SK-N-SH (cell line): ENCODE results near the gene MAP3K3. TPM values are rescaled to one million over a fixed set of nuclear protein-coding genes. Genes with fewer than 3 reads are reported as not detected.

Experiments used
- CTCF ChIA-PET: fragments of 300-600, 350-600 bp; formaldehyde crosslinking; extraction: SDS; loops from one replicate; lab custom pipeline; 2021; lab: Yijun Ruan, JAX
- POLR2A ChIA-PET: fragments of 350-600 bp; sonication (Branson Sonifier 250); formaldehyde crosslinking; extraction: SDS; loops from one replicate; lab custom pipeline; 2020; ENCODE audit warnings: antibody characterized with exemption, inconsistent platforms; lab: Yijun Ruan, JAX
- DNase-seq: peaks from one replicate; pipeline ENCODE4 v3.0.0; 2012
- H2AFZ ChIP-seq: fragments of 200-600 bp; sonication (generic); 2 replicates; pipeline ENCODE4 v1.8.1; 2016; ENCODE audit warnings: antibody characterized with exemption, mild to moderate bottlenecking, low read depth
- H3F3A ChIP-seq: fragments of 200-600 bp; sonication (generic); replicated peaks from 2 replicates; pipeline ENCODE3; 2016; ENCODE audit warnings: antibody characterized with exemption, mild to moderate bottlenecking; ENCODE audit not compliant: insufficient read depth
- H3K27ac ChIP-seq, 2 experiments: fragments of 200-500 bp in 1 of 2; fragments of 200-600 bp in 1 of 2; sonication (Bioruptor generic) in 1 of 2; sonication (generic), shearing (Covaris generic) in 1 of 2; 2 replicates each; pipeline versions ENCODE4 v1.5.1 to v1.6.1; 2014 to 2016; ENCODE audit warnings: low read depth in 2 of 2, inconsistent platforms in 1 of 2, low read length in 1 of 2, mild to moderate bottlenecking in 1 of 2, mixed read lengths in 1 of 2
- H3K27me3 ChIP-seq: fragments of 200-600 bp; sonication (generic), shearing (Covaris generic); 2 replicates; pipeline ENCODE4 v1.6.1; 2016; ENCODE audit warnings: mixed run types; ENCODE audit not compliant: insufficient read depth
- H3K36me3 ChIP-seq, 2 experiments: fragments of 200-500 bp in 1 of 2; fragments of 200-600 bp in 1 of 2; sonication (Bioruptor generic) in 1 of 2; sonication (generic) in 1 of 2; replicated peaks in 1 of 2; 2 replicates each; pipeline versions ENCODE3 to v1.5.1; 2014 to 2016; ENCODE audit warnings: low read length in 1 of 2, mild to moderate bottlenecking in 1 of 2; ENCODE audit not compliant: insufficient read depth in 2 of 2, control insufficient read depth in 1 of 2
- H3K4me1 ChIP-seq, 2 experiments: fragments of 200-500 bp in 1 of 2; fragments of 200-600 bp in 1 of 2; sonication (Bioruptor generic) in 1 of 2; sonication (generic), shearing (Covaris generic) in 1 of 2; 2 replicates each; pipeline versions ENCODE4 v1.5.1 to v1.6.1; 2014 to 2016; ENCODE audit warnings: low read depth in 1 of 2, low read length in 1 of 2, mixed run types in 1 of 2; ENCODE audit not compliant: insufficient read depth in 2 of 2, control insufficient read depth in 1 of 2
- H3K4me2 ChIP-seq: fragments of 200-600 bp; sonication (generic), shearing (Covaris generic); 2 replicates; pipeline ENCODE4 v1.6.1; 2017; ENCODE audit warnings: mixed run types
- H3K4me3 ChIP-seq, 2 experiments: fragments of 200-500 bp in 1 of 2; fragments of 200-600 bp in 1 of 2; sonication (Bioruptor generic) in 1 of 2; sonication (generic), shearing (Covaris generic) in 1 of 2; 2 replicates each; pipeline versions ENCODE4 v1.5.1 to v1.8.1; 2014 to 2016; ENCODE audit warnings: low read depth in 2 of 2, inconsistent platforms in 1 of 2, low read length in 1 of 2, mild to moderate bottlenecking in 1 of 2, mixed read lengths in 1 of 2, moderate library complexity in 1 of 2
- H3K79me2 ChIP-seq: fragments of 200-600 bp; sonication (generic); 2 replicates; pipeline ENCODE4 v1.8.1; 2017; ENCODE audit warnings: mild to moderate bottlenecking; ENCODE audit not compliant: insufficient read depth
- H3K9ac ChIP-seq: fragments of 200-600 bp; sonication (generic); 2 replicates; pipeline ENCODE4 v1.6.1; 2017; ENCODE audit warnings: mixed run types
- H3K9me2 ChIP-seq: fragments of 200-600 bp; sonication (generic); 2 replicates; pipeline ENCODE4 v1.6.1; 2017; ENCODE audit warnings: mixed run types
- H3K9me3 ChIP-seq: fragments of 200-600 bp; sonication (generic); 2 replicates; pipeline ENCODE4 v1.6.1; 2017; ENCODE audit warnings: mixed run types, mild to moderate bottlenecking, moderate library complexity
- H4K20me1 ChIP-seq: fragments of 200-600 bp; sonication (generic); 2 replicates; pipeline ENCODE4 v1.6.1; 2017; ENCODE audit warnings: mild to moderate bottlenecking, mixed run types; ENCODE audit not compliant: insufficient read depth
- CHD2 ChIP-seq: fragments of 150-350 bp; IDR thresholded peaks from 2 replicates; pipeline ENCODE4 v1.6.1; 2018; ENCODE audit warnings: low read length; ENCODE audit not compliant: partially characterized antibody
- EP300 ChIP-seq, 2 experiments: IDR thresholded peaks; 2 replicates each; pipeline versions ENCODE4 v1.4.0 to v1.6.1; 2012; ENCODE audit warnings: borderline replicate concordance in 1 of 2, low read depth in 1 of 2, low read length in 1 of 2
- EZH2phosphoT487 ChIP-seq: fragments of 200-600 bp; sonication (generic); IDR thresholded peaks from 2 replicates; pipeline ENCODE4 v1.6.1; 2017; ENCODE audit warnings: low read depth, mixed run types, mild to moderate bottlenecking, antibody characterized with exemption, moderate library complexity, borderline replicate concordance
- FOXJ3 ChIP-seq: sonication (generic); formaldehyde crosslinking; IDR thresholded peaks from 2 replicates; pipeline ENCODE4 v1.5.1; 2020; ENCODE audit warnings: mild to moderate bottlenecking, missing genetic modification reagents
- FOXM1 ChIP-seq: IDR thresholded peaks from 2 replicates; pipeline ENCODE4 v1.4.0; 2012; ENCODE audit warnings: low read depth, mild to moderate bottlenecking
- GABPA ChIP-seq: IDR thresholded peaks from 2 replicates; pipeline ENCODE4 v1.4.0; 2012; ENCODE audit warnings: low read depth, mild to moderate bottlenecking
- GATA2 ChIP-seq: sonication (generic); formaldehyde crosslinking; IDR thresholded peaks from 2 replicates; pipeline ENCODE4 v1.5.0; 2020; ENCODE audit warnings: mild to moderate bottlenecking, missing genetic modification reagents
- NFIC ChIP-seq: IDR thresholded peaks from 2 replicates; pipeline ENCODE4 v1.4.0; 2012; ENCODE audit warnings: borderline replicate concordance
- NRF1 ChIP-seq: IDR thresholded peaks from 2 replicates; pipeline ENCODE4 v1.6.1; 2012; ENCODE audit warnings: low read depth, mild to moderate bottlenecking, low read length
- RCOR1 ChIP-seq: fragments of 150-350 bp; IDR thresholded peaks from 2 replicates; pipeline ENCODE4 v1.6.1; 2017; ENCODE audit warnings: antibody characterized with exemption, low read length
- RFX5 ChIP-seq: IDR thresholded peaks from 2 replicates; pipeline ENCODE4 v1.6.1; 2012; ENCODE audit warnings: mild to moderate bottlenecking, improper control_type of control experiment, low read length
- TAF1 ChIP-seq: IDR thresholded peaks from 2 replicates; pipeline ENCODE4 v1.6.1; 2012; ENCODE audit warnings: low read depth, mild to moderate bottlenecking, low read length, moderate library complexity, borderline replicate concordance
- USF1 ChIP-seq: IDR thresholded peaks from 2 replicates; pipeline ENCODE4 v1.4.0; 2012; ENCODE audit warnings: low read depth, borderline replicate concordance
- YY1 ChIP-seq: IDR thresholded peaks from 2 replicates; pipeline ENCODE4 v1.4.0; 2012; ENCODE audit warnings: low read depth, mild to moderate bottlenecking
- ZBTB33 ChIP-seq: IDR thresholded peaks from 2 replicates; pipeline ENCODE4 v1.4.0; 2012; ENCODE audit warnings: low read depth, borderline replicate concordance
- WGBS: methylation state at CpG from one replicate; pipeline ENCODE4 v1.1.6; 2017; ENCODE audit warnings: low lambda C conversion rate; 5-methylcytosine and 5-hydroxymethylcytosine counted together
- polyA plus RNA-seq, 3 experiments: library from polyadenylated mRNA; depleted of rRNA; stranded (reverse); fragments of >200 nt; gene quantifications; 2 replicates each; pipeline ENCODE4 v1.2.3, GENCODE V29; 2012
- TF ChIP-seq, protein P1 (sequence below): fragments of 150-350 bp; IDR thresholded peaks from 2 replicates; pipeline ENCODE4 v1.6.1; 2017; ENCODE audit warnings: antibody characterized with exemption, low read length, low read depth, borderline replicate concordance
- TF ChIP-seq, protein P2 (sequence below): IDR thresholded peaks from 2 replicates; pipeline ENCODE4 v1.4.0; 2012; ENCODE audit warnings: low read depth
- TF ChIP-seq, protein P3 (sequence below): fragments of 150-350 bp; IDR thresholded peaks from 2 replicates; pipeline ENCODE4 v1.6.1; 2016; ENCODE audit warnings: mild to moderate bottlenecking, low read depth, low read length
- TF ChIP-seq, protein P4 (sequence below): IDR thresholded peaks from 2 replicates; pipeline ENCODE4; 2012

The MAP3K3 gene
- polyA plus RNA-seq, 1 of the 3 experiments (the other 2 are of a cell fraction) = 25.3 TPM

- Histone ChIP-seq H3K9me2 (no peaks in the 10 kb centered on the region), H4K20me1 (peaks cover 6% of the 10 kb centered on the region), H3K4me2 (no peak overlapping the region), H3F3A (no peaks in the 10 kb centered on the region), H3K4me1 (peaks cover 0 to 3% of the 10 kb centered on the region in 2 experiments; a peak in 1 of 4 replicates), H2AFZ (no peak overlapping the region), H3K27me3 (no peaks in the 10 kb centered on the region), H3K36me3 (peaks cover 36% of the 10 kb centered on the region in 2 experiments), H3K9ac (no peak overlapping the region), H3K4me3 (no peak overlapping the region), H3K79me2 (peaks cover 34% of the 10 kb centered on the region), H3K27ac (no peak overlapping the region), H3K9me3 (no peaks in the 10 kb centered on the region)
- 95% methylated on average over 4 of the region's 4 CpGs for WGBS
- TF ChIP-seq RFX5 = no peak
- no peak for TF ChIP-seq TAF1
- TF ChIP-seq CHD2 = no peak
- no peak for TF ChIP-seq NRF1
- no peak for DNase-seq
- ChIA-PET POLR2A (no interaction called here), CTCF (interaction anchor here (1.0 to 1.6 kb wide), 3 partner anchors 13 to 62 kb away, joined by 4 to 5 read pairs (median 5); no protein-coding TSS in a partner anchor)
These were observed 11.9 kb downstream of the MAP3K3 start for GRCh38 chr17:63634163-63634562.

GRCh38 chr17:63634816-63635215, 12.6 kb downstream of the MAP3K3 start:
- WGBS = 100% methylated on average over 1 of the region's 1 CpG
- no peaks in the 10 kb centered on the region for H3K9me2 ChIP-seq
- H3K4me2 ChIP-seq = no peak overlapping the region
- H3F3A ChIP-seq = no peaks in the 10 kb centered on the region
- H3K9me3 ChIP-seq = no peaks in the 10 kb centered on the region
- H4K20me1 ChIP-seq = peaks cover 6% of the 10 kb centered on the region
- H3K4me3 ChIP-seq = no peak overlapping the region
- ChIA-PET POLR2A (no interaction called here), CTCF (interaction anchor here (0.7 to 2.5 kb wide), 5 partner anchors 22 to 66 kb away, joined by 3 to 7 read pairs (median 4); partner anchors contain the start of gene LIMD2)
- no peak overlapping the region for H2AFZ ChIP-seq
- no peaks in the 10 kb centered on the region for H3K27me3 ChIP-seq
- no peak overlapping the region for H3K9ac ChIP-seq
- H3K36me3 ChIP-seq = peaks cover 34 to 36% of the 10 kb centered on the region in 2 experiments
- peaks cover 28% of the 10 kb centered on the region for H3K79me2 ChIP-seq
- no peak for DNase-seq
- H3K27ac ChIP-seq = no peak overlapping the region; a peak in 1 of 4 replicates
- H3K4me1 ChIP-seq = peaks cover 0 to 3% of the 10 kb centered on the region in 2 experiments; a peak in 1 of 4 replicates
- TF ChIP-seq, protein P1, sequence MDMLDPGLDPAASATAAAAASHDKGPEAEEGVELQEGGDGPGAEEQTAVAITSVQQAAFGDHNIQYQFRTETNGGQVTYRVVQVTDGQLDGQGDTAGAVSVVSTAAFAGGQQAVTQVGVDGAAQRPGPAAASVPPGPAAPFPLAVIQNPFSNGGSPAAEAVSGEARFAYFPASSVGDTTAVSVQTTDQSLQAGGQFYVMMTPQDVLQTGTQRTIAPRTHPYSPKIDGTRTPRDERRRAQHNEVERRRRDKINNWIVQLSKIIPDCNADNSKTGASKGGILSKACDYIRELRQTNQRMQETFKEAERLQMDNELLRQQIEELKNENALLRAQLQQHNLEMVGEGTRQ = no peak
- TF ChIP-seq, protein P2, sequence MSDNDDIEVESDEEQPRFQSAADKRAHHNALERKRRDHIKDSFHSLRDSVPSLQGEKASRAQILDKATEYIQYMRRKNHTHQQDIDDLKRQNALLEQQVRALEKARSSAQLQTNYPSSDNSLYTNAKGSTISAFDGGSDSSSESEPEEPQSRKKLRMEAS = no peak
- no peak for TF ChIP-seq EZH2phosphoT487
- no peak for TF ChIP-seq EP300 (IDR thresholded peaks at IDR 0.05; ENCODE audit: borderline replicate concordance in 1 of 2, low read depth in 1 of 2, low read length in 1 of 2)
- no peak for TF ChIP-seq FOXJ3 (CRISPR knock-in tag)
- TF ChIP-seq GABPA = no peak
- no peak for TF ChIP-seq NFIC
- no peak for TF ChIP-seq USF1
- TF ChIP-seq, protein P3, sequence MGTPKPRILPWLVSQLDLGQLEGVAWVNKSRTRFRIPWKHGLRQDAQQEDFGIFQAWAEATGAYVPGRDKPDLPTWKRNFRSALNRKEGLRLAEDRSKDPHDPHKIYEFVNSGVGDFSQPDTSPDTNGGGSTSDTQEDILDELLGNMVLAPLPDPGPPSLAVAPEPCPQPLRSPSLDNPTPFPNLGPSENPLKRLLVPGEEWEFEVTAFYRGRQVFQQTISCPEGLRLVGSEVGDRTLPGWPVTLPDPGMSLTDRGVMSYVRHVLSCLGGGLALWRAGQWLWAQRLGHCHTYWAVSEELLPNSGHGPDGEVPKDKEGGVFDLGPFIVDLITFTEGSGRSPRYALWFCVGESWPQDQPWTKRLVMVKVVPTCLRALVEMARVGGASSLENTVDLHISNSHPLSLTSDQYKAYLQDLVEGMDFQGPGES = no peak
- TF ChIP-seq RFX5 = no peak
- no peak for TF ChIP-seq GATA2 (CRISPR knock-in tag)
- no peak for TF ChIP-seq RCOR1
- TF ChIP-seq ZBTB33 = no peak
- TF ChIP-seq CHD2 = no peak
- no peak for TF ChIP-seq YY1
- no peak for TF ChIP-seq FOXM1
- TF ChIP-seq, protein P4, sequence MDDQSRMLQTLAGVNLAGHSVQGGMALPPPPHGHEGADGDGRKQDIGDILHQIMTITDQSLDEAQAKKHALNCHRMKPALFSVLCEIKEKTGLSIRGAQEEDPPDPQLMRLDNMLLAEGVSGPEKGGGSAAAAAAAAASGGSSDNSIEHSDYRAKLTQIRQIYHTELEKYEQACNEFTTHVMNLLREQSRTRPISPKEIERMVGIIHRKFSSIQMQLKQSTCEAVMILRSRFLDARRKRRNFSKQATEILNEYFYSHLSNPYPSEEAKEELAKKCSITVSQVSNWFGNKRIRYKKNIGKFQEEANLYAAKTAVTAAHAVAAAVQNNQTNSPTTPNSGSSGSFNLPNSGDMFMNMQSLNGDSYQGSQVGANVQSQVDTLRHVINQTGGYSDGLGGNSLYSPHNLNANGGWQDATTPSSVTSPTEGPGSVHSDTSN = no peak
